ENCODE results near the gene RNF138. TPM values are rescaled to one million over a fixed set of nuclear protein-coding genes. Genes with fewer than 3 reads are reported as not detected.
"Not testable (repeated sequence)": the region's sequence is repeated elsewhere in the genome, so short reads cannot be mapped to it uniquely, and the experiment has no call there.

RNF138 gene
- total RNA-seq (2014; rRNA removed; shearing (Covaris generic)), result 53.8 and 94.9 TPM in 2 replicates

- peak; percentile 85 for DNase-seq (ENCODE audit: low spot score)
- in situ Hi-C loops (cut with HindIII; ENCODE audit: low sequenced_read_pairs), result no loop called here
Observed at GRCh38 chr18:32091724-32092421, at the start of gene RNF138. RNF138 (plus strand) TSS chr18:32091874; CDS start chr18:32092777, 903 bp downstream.

GRCh38 chr18:32042337-32042736 lies 49.3 kb upstream of the RNF138 start:
- no peak for DNase-seq (ENCODE audit: low spot score)
- in situ Hi-C loops (cut with HindIII; ENCODE audit: low sequenced_read_pairs), result no loop called here

DNA sequence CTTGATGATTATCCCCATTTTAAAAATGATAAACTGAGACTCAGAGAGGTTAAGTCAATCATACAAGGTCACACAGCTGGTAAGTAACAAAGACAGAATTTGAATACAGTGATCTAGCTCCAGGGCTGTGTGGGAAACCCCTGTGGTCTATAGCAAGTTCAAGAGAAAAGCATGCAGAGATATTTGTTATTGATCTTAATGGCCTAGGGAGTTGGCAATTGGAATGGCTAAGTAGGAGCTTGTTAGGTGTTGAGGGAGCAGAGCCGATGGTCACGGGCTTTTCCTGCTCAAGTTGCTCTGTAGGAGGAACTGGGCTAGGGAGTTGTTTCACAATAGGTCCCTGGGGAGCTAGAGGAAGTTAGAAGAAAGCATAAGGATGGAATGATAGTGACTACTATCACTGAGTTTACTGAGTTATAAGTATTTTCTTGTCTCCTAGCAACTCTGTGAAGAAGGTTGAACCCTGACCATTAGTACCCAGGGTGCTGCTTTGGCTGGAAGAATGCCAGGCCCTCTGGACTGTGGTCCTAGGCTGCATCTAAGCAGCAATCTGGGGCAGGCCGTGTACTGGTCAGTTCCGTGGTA lies 43.1 kb upstream of the RNF138 start:
- DNase-seq (ENCODE audit: low spot score), result no peak
- in situ Hi-C loops (cut with HindIII; ENCODE audit: low sequenced_read_pairs), result no loop called here

GRCh38 chr18:32049393-32050171 lies 42.1 kb upstream of the RNF138 start:
- DNase-seq (ENCODE audit: low spot score), result no peak
- in situ Hi-C loops (cut with HindIII; ENCODE audit: low sequenced_read_pairs), result no loop called here

GRCh38 chr18:32056613-32057358 lies 34.9 kb upstream of the RNF138 start:
- DNase-seq (ENCODE audit: low spot score), result no peak
- in situ Hi-C loops (cut with HindIII; ENCODE audit: low sequenced_read_pairs), result no loop called here

DNA sequence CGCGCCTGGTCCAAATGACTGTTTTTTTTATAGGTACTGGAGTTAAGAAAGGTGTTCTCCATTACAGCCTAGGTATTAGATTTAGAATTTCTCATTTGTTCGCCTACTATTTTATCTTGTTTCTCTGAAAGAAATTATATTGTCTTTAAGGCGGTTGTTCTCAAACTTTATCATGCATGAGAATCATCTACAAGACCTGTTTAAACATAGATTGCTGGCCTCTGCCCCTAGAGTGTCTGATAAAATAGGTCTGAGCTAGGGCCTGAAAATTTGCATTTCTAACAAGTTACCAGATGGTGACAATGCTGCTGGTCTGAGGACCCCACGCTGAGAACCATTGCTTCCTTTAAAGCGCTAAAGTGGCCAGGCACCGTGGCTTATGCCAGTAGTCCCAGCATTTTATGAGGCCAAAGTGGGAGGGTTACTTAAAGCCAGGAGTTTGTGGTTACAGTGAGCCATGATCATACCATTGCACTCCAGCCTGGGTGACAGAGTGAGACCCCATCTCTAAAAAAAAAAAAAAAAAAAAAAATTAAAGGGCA lies 34.0 kb upstream of the RNF138 start:
- DNase-seq (ENCODE audit: low spot score), result peak; percentile 37
- in situ Hi-C loops (cut with HindIII; ENCODE audit: low sequenced_read_pairs), result no loop called here

DNA sequence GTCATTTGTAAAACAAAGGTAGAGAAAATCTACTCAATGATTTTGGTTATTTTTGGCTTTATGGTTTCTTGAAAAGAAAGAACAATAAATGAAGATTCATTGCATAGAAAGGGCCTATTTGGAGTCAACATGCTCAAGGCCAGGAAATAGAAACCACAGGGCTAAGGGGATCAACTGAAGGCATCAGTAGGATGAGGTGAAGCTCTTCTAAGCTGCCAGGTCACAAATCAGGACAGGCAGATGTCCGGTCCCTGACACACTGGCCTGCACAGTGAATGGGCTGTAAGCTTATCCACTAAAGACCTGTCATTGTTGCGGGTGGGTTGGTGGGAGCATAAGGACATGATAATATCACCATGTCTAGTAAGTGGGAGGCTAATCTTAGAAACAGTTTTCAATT lies 31.6 kb upstream of the RNF138 start:
- no peak for DNase-seq (ENCODE audit: low spot score)
- in situ Hi-C loops (cut with HindIII; ENCODE audit: low sequenced_read_pairs), result no loop called here

DNA sequence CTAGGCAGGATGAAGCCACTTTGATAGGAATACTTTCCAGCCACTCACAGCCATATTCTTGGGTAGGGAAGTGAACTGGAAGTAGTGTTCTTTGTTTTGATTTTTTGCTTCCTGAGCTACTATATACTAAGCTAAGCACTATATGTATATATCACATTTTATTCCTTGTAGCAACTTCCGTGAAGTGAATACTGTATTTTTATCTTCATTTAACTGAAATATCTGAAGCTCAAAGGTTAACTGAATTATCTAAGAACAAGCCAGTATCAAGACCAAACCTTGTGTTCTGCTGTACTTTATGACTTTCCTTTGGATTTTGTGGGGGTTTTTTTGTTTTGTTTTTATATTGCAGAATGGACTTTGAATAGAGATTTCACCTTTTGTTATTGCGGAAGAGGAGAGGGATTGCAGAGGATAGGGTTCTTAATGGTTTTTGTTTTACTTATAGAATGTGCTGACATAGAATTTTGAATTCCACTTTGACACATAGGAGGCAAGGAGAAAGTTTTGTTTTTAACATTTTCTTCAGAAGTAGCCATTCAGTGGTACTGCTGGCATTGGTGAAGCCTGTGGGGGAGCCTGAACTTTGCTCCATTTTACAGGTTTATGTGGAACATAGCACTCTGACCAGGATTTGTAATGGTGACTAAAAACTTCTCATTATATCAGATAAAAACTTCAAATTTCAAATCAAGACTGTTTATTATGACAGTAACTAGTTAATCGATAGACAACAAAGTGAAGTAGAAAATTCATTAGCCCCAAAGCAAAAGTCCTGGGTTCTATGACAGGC lies 24.1 kb upstream of the RNF138 start:
- in situ Hi-C loops (cut with HindIII; ENCODE audit: low sequenced_read_pairs), result no loop called here
- no peak for DNase-seq (ENCODE audit: low spot score)

DNA sequence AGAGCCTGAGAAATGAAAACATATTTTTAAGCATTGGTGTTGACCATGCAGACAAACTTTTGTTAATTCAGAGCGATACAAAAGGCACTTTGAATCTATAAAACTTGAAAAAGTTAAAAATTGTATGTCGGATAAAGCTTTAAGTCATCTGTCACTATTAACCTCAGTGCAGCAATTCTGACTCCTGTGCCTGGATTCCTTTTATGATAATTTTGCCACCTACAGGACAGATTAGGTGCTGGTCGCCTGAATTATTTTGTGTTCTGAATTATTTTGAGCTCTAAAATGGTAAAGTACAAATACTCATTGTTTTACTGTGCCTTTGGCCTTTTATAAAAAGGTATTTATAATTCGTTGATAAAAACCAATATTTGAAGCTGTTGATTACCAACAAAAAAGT lies 19.4 kb upstream of the RNF138 start:
- in situ Hi-C loops (cut with HindIII; ENCODE audit: low sequenced_read_pairs), result no loop called here
- no peak for DNase-seq (ENCODE audit: low spot score)

DNA sequence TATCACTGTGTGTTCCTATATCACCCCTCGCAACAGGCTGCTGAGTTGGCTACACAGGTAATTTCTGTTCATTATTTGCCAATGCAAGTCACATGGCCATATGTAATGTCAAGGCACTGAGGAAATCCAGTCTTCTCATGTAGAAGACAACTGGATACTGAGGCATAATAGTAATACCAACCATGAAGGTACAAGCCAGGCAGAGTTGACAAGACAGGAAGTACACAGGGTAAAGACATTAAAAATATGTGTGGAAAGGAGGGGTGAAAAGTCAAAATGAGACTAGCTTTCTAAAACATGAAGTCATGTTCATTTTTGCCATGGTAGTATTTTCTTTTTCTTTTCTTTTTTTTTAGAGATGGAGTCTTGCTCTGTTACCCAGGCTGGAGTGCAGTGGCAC lies 17.5 kb upstream of the RNF138 start:
- in situ Hi-C loops (cut with HindIII; ENCODE audit: low sequenced_read_pairs), result no loop called here
- no peak for DNase-seq (ENCODE audit: low spot score)

GRCh38 chr18:32078845-32079244 lies 12.8 kb upstream of the RNF138 start:
- in situ Hi-C loops (cut with HindIII; ENCODE audit: low sequenced_read_pairs), result no loop called here
- no peak for DNase-seq (ENCODE audit: low spot score)

- no peak for DNase-seq (ENCODE audit: low spot score)
- in situ Hi-C loops (cut with HindIII; ENCODE audit: low sequenced_read_pairs), result no loop called here
Observed at GRCh38 chr18:32081881-32082280, 9.8 kb upstream of the RNF138 start.

DNA sequence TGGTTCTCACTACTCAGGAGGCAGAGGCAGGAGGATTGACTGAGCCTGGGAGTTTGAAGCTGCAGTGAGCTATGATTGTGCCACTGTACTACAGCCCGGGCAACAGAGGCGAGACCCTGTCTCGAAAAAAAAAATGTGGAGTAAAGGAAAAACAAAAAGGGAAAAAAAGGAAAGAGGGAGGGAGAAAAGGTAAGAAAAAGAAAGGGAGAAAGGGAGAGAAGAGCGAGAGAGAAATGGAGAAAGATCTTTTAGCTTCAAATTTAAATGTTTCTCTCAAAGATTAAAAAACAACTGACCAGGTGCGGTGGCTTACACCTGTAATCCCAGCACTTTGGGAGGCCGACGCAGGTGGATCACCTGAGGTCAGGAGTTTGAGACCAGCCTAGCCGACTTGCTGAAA lies 7.9 kb upstream of the RNF138 start:
- in situ Hi-C loops (cut with HindIII; ENCODE audit: low sequenced_read_pairs), result no loop called here
- DNase-seq (ENCODE audit: low spot score), result no peak

DNA sequence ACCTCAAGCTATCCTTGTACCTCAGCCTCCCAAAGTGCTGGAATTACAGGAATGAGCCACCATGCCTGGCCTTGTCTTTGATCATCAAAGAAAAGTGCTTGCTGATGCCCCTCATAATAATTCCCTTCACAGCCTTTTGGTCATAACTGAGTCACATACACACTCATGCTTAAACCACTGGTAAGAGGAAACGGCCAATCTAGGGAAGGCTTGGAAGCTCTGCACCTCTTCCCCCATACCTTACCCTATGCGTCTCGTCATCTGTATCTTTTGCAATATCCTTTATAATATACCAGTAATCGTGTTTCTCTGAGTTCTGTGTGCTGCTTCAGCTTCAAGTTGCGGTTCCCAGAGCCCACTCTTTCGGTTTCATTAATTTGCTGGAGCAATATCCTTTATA lies 4.8 kb upstream of the RNF138 start:
- in situ Hi-C loops (cut with HindIII; ENCODE audit: low sequenced_read_pairs), result no loop called here
- no peak for DNase-seq (ENCODE audit: low spot score)

DNA sequence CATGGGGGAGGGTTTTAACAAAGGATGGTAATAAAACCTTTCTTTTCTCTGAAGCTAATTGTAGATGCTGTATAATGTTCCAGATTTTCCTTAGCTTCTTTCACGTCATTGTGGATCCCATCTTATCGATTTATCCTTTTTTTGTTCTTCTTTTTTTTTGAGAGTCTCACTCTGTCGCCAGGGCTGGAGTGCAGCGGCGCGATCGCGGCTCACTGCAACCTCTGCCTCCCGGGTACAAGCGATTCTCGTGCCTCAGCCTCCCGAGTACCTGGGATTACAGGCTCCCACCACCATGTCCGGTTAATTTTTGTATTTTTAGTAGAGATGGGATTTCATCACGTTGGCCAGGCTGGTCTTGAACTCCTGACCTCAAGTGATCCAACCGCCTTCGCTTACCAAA lies 843 bp upstream of the RNF138 start:
- in situ Hi-C loops (cut with HindIII; ENCODE audit: low sequenced_read_pairs); DNase-seq (ENCODE audit: low spot score): not testable (repeated sequence)

DNA sequence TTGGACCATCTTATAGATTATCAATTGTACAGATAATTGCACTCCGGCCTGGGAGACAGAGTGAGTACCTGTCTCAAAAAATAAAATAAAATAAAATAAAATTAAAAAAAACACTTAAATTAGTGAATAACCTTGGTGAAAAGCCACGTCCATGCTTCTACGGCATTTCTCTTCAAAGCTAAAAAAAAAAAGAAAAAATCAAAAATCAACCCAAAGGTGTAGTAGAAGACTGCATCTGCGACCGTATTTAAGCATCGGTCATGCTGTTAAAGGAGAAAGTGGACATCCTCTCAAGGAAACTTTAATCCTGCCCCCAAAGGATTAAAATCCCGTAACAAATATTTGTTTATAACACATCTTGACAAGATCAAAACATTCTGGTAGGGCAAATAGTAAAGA lies 350 bp upstream of the RNF138 start:
- DNase-seq (ENCODE audit: low spot score), result no peak
- in situ Hi-C loops (cut with HindIII; ENCODE audit: low sequenced_read_pairs), result no loop called here

DNA sequence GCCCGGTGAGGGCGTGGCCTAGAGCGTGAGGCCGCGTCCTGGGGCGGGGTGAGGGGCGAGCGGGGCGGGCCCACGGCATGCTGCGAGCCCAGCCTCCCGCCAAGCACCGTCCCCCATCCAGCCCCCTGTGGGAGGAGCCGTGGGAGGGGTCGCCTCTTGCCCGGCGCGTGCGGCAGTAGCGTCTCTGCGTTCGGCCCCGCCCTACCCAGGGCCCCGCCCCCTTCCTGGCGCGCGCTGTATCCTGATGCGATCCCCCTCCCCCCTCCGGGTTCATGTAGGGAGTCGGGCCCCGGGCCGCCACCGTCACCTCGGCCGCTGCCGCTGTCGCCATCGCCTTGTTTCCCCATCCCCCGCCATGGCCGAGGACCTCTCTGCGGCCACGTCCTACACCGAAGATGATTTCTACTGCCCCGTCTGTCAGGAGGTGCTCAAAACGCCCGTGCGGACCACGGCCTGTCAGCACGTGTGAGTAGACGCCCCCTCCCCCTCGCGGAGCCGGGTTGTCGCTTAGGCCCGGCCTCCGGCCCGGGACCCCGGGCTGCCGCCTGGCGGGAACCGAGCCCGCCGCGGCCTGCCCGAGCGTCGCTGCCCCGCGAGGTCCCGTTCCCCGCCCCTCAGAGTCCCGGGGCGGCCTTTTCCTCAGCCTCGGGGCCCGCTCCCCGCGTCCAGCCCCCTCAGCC lies 888 bp downstream of the RNF138 start:
- peak; percentile 94 for DNase-seq (ENCODE audit: low spot score)
- in situ Hi-C loops (cut with HindIII; ENCODE audit: low sequenced_read_pairs), result no loop called here

- in situ Hi-C loops (cut with HindIII; ENCODE audit: low sequenced_read_pairs), result no loop called here
- peak; percentile 44 for DNase-seq (ENCODE audit: low spot score)
Observed at GRCh38 chr18:32093102-32093511, 1.4 kb downstream of the RNF138 start.

Data from G401 (cell line).